GM21526 (cell line): ENCODE results near the gene KCNJ15.

ENCODE experiments used
- ATAC-seq: cut with Tn5 transposase; IDR thresholded peaks from one replicate; pipeline ENCODE4 v1.9.1; 2021; ENCODE audit warnings: moderate library complexity; ENCODE audit not compliant: unreplicated experiment, low FRiP score

KCNJ15 gene

DNA sequence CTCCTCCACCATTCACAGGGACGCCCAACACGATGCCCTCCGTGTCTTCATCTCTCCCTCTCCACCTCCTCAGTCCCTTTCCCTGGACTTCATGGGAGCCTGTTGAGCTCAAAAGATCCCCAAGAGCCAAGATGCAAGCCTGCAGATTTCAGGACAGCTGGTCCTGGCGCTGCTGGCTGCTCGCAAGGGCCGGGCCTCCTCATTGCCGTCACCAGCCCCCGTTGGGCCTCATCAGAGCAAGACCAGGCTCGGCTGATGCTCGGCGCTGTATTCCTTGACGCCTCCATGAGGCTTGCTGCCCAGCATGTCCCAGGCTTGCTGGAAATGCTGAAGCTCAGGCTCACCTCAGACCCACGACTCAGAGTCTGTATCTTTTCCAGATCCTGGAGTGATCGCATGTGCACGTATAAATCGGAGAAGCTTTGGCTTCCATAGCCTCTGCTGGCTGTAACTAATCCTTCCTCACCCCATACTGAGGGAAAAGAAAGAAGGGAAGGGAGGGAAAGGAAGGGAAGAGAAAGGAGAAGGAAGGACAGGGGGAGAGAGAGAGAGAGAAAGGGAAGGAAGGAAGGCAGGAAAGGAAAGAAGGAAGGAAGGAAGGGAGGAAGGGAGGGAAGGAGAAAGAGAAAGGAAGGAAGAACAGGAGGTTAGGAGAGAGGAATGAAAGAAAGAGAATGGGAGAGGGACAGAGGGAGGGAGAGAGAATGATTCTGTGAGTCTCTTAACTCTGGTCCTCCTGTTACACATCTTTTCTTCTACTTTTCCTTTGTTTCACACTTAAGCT is 94.6 kb downstream of the KCNJ15 start:
- ATAC-seq = no peak

DNA sequence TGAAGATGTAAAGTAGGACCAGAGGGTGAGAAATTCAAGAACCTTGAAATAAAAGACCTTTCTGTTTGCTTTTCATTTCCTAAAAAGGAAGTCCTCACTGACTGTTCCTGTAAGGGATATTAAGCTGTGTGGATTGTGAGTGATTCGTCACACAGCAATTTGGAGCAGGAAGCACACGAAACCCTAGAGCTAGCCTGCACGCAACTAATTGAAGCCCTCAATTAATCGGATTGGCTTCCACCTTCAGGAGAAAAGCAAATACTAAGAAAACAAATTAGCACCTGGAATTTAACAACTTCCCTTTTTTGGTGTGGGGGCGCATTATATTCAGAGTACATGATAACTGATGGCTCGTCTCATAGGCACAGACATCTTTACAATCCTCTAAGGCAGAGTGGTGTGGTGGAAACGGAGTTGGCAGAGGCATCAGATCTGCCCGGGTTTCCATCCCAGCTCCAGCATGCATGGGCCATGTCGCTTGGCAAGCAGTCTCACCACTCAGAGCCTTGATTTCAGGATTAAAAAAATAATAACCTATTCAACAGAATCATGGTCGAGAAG is 95.2 kb downstream of the KCNJ15 start:
- ATAC-seq = no peak

DNA sequence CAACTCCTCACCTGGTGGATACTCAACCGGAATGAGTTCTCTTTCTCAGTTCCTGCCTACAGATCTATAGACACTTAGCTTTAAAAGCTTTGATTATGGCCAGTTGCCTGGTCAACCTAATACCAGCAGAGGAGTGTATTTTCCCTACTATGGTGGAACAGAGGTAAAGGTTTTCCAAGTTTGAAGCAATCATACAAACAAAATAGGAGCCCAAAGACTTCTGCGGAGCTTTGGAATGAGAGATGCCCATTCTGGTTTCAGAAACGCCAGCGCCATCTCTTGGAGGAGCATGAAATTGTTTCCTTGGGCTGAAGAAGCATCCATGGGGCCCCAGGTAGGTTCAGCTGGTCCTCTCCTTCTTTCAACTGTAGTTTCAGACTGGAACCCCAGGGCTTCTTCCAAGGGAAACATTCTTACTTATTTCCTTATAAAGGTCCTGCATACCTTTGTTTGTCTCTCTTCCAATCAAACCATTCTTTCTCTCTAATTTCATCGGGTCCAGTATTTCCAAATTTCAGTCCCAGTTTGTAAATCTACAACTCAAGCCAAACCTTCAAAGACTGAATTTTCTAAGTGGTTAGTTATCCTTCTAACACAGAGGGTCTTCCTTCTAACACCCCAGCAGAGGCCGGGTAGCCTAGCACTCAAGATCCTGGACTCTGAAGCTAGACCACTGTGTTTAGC is 95.9 kb downstream of the KCNJ15 start:
- ATAC-seq = no peak

DNA sequence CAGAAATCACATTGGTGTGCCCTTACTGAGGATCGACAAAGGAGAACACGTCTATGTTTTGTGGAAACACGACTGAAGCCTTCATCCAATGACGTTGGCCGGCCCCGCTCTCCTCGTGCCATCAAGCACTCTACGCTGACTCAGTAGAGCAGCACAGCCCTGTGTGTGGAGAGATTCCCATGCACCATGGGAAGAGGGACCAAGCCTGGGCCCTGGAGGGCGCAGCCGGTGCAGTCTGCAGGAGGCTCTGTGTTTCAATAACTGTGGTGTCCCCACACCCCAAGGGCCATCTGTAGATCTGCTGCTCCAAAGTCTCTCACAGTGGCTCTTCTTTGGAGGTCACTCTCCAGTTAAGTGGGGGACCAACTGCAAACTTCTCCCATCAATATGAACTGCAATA is 97.4 kb downstream of the KCNJ15 start:
- ATAC-seq = no peak

DNA sequence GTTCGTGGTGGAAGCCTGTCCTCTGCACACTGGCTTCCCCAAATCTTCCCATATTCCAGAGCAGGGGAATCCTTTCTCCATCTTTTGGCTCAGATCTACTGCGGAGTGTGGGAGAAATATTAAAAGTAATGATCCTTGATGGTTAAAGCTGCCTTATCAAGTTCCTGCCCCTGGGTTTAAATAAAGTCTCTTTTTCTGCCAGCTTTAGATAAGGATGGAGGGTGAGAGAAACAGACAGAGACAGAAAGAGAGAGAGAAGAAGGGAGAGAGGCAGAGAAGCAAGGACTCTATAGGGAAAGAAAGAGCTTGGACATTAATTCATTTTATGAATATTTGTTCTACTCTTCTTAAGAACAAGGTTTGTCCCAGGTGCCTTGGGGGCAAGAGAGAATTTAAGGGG is 98.0 kb downstream of the KCNJ15 start:
- ATAC-seq = no peak

DNA sequence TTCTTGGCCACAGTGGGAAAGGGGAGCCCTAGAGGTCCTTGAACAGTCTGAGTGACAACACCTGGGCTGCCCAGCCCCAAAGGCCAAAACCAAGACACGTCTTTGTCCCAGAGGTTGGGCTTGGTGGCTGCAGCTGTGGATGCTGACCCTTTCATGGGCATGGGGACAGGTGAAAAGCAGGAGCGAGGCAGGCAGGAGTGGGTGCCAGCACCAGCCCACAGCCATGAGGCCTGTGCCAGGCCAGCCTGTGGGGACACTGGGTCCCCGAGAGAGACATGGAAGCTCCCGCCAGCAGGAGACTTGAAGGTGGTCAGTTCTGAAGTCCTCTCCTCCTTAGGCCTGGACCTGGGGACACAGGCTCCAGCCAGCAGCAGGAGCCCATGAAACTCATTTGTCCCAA is 98.6 kb downstream of the KCNJ15 start:
- ATAC-seq = no peak

DNA sequence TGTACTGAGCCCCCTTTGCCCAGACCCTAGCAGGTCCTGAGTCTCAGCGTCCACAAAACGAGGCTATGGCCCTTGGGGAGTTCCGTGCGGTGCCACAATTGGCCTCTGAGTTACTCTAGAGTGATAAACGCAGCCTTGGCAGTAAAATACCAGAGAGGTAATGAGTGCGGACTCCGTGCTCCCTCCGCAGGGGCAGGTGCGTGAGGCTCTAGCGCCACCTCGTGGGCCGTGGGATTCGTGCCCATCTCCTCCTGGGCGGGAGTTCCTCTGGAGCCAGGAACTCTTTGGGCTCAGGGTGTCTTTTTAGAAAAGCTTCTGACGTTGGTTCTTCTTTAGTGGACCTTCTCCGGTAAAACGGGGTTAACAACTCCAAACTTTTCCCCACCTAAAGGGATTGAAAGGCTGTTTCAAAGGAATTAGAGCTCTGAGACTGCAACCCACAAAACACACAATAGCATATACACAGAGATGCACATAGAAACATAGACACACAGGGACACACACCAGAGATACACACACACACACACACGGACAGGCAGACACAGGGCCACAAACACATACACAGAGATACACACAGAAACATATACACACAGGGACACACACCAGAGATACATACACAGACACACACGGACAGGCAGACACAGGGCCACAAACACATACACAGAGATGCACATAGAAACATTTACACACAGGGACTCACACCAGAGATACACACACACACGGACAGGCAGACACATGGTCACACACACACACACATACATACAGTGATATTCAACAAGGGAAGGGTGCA is 99.4 kb downstream of the KCNJ15 start:
- ATAC-seq = peak; percentile 74
